Tibial nerve (tissue), 4 donors: ENCODE results near the gene CTU2. TPM values are rescaled to one million over a fixed set of nuclear protein-coding genes. Genes with fewer than 3 reads are reported as not detected.

Source experiments
- DNase-seq, 2 donors: peaks; one replicate each; pipeline ENCODE4 v3.0.0-alpha.2; 2019; ENCODE audit warnings: low spot score in 2 of 2
- H3K27ac ChIP-seq, 4 donors: fragments of 200-600 bp; sonication (generic) in 3 of 4; one replicate each; pipeline ENCODE4 v1.5.1; 2017 to 2019; ENCODE audit warnings: mild to moderate bottlenecking in 1 of 4
- H3K27me3 ChIP-seq, 2 donors: fragments of 200-600 bp; sonication (generic) in 1 of 2; one replicate each; pipeline versions ENCODE4 v1.5.1 to v1.6.0; 2017 to 2019
- H3K36me3 ChIP-seq, 3 donors: fragments of 200-600 bp; sonication (generic); one replicate each; pipeline ENCODE4 v1.5.1; 2018 to 2019
- H3K4me1 ChIP-seq, 4 donors: fragments of 200-600 bp; sonication (generic) in 3 of 4; one replicate each; pipeline ENCODE4 v1.5.1; 2017 to 2019
- H3K4me3 ChIP-seq, 4 donors: fragments of 200-600 bp; sonication (generic) in 3 of 4; one replicate each; pipeline ENCODE4 v1.5.1; 2017 to 2019; ENCODE audit warnings: mild to moderate bottlenecking in 1 of 4, moderate library complexity in 1 of 4
- H3K9me3 ChIP-seq, 4 donors: fragments of 200-600 bp; sonication (generic) in 3 of 4; one replicate each; pipeline ENCODE4 v1.5.1; 2017 to 2019
- EP300 ChIP-seq, 2 donors: sonication (generic); formaldehyde crosslinking; IDR thresholded peaks; one replicate each; pipeline ENCODE4 v1.6.1; 2017; ENCODE audit warnings: antibody characterized with exemption in 2 of 2, mild to moderate bottlenecking in 1 of 2
- POLR2A ChIP-seq, 2 donors: fragments of 450-650 bp; IDR thresholded peaks; one replicate each; pipeline ENCODE4 v1.6.1; 2017; ENCODE audit warnings: antibody characterized with exemption in 2 of 2, mild to moderate bottlenecking in 2 of 2, moderate library complexity in 2 of 2
- WGBS, 2 donors: methylation state at CpG; one replicate each; pipeline ENCODE4 v1.1.5; 2018; 5-methylcytosine and 5-hydroxymethylcytosine counted together
- total RNA-seq, 4 donors: library from RNA; depleted of rRNA; stranded (reverse); fragments of >200 nt; gene quantifications; one replicate each; pipeline ENCODE4 v1.1.0, GENCODE V29; 2016
- TF ChIP-seq, protein P1 (sequence below), 5 experiments: fragments of 200-600 bp in 3 of 5; fragments of 450-650 bp in 2 of 5; sonication (generic) in 3 of 5; IDR thresholded peaks; one replicate each; pipeline ENCODE4 v1.5.1; 2016 to 2019; ENCODE audit warnings: antibody characterized with exemption in 5 of 5, mild to moderate bottlenecking in 3 of 5, moderate library complexity in 2 of 5

Gene CTU2
- total RNA-seq, 4 donors from 2014 or later: 12.3 to 22.5 (median 12.5) TPM

- no peak for DNase-seq
- H3K9me3 ChIP-seq: no peaks in the 10 kb centered on the region
- H3K36me3 ChIP-seq: peaks cover 0 to 86% (median 5%) of the 10 kb centered on the region in 3 donors
- H3K27me3 ChIP-seq: no peaks in the 10 kb centered on the region
- TF ChIP-seq EP300 (IDR thresholded peaks at IDR 0.05) (no peak), POLR2A (IDR thresholded peaks at IDR 0.05) (no peak)
- TF ChIP-seq, protein P1, sequence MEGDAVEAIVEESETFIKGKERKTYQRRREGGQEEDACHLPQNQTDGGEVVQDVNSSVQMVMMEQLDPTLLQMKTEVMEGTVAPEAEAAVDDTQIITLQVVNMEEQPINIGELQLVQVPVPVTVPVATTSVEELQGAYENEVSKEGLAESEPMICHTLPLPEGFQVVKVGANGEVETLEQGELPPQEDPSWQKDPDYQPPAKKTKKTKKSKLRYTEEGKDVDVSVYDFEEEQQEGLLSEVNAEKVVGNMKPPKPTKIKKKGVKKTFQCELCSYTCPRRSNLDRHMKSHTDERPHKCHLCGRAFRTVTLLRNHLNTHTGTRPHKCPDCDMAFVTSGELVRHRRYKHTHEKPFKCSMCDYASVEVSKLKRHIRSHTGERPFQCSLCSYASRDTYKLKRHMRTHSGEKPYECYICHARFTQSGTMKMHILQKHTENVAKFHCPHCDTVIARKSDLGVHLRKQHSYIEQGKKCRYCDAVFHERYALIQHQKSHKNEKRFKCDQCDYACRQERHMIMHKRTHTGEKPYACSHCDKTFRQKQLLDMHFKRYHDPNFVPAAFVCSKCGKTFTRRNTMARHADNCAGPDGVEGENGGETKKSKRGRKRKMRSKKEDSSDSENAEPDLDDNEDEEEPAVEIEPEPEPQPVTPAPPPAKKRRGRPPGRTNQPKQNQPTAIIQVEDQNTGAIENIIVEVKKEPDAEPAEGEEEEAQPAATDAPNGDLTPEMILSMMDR (IDR thresholded peaks at IDR 0.05): no peak
- H3K27ac ChIP-seq: no peak overlapping the region
- H3K4me3 ChIP-seq: no peak overlapping the region
- peaks cover 0 to 9% (median 4%) of the 10 kb centered on the region in 4 donors for H3K4me1 ChIP-seq
- 85 to 91% methylated on average over 21 to 24 of the region's 27 CpGs for whole genome bisulfite sequencing, 2 donors
Observed at GRCh38 chr16:88733630-88734360, 27.5 kb downstream of the CTU2 start.

GRCh38 chr16:88734361-88734728, 28.0 kb downstream of the CTU2 start:
- peaks cover 0 to 9% (median 4%) of the 10 kb centered on the region in 4 donors for H3K4me1 ChIP-seq
- TF ChIP-seq POLR2A (IDR thresholded peaks at IDR 0.05) (no peak), EP300 (IDR thresholded peaks at IDR 0.05) (no peak)
- TF ChIP-seq, protein P1 (IDR thresholded peaks at IDR 0.05): no peak
- no peaks in the 10 kb centered on the region for H3K27me3 ChIP-seq
- 91% methylated on average over 21 to 23 of the region's 23 CpGs for WGBS, 2 donors
- H3K4me3 ChIP-seq: no peak overlapping the region
- H3K36me3 ChIP-seq: peaks cover 0 to 88% (median 5%) of the 10 kb centered on the region in 3 donors
- no peaks in the 10 kb centered on the region for H3K9me3 ChIP-seq
- no peak for DNase-seq
- H3K27ac ChIP-seq: no peak overlapping the region

DNA sequence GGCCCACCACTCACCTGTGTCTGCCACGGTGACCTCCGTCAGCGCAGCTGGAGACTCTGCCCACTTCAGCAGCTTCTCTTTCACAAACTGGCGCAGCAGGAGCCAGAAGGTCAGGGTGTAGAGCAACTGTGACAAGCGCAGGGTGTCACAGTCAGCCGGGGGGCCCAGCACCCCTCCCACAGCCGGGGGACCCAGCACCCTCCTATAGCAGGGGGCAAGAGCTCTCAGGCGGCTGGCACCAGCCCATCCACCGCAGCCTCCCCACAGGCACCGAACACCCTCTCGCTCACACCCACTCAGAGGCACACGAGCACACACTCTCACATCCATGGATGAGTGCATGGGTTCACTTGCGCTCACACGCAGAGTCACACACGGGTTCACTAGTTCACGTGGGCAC, 28.8 kb downstream of the CTU2 start:
- no peak for TF ChIP-seq EP300 (IDR thresholded peaks at IDR 0.05)
- no peak for TF ChIP-seq POLR2A (IDR thresholded peaks at IDR 0.05)
- TF ChIP-seq, protein P1 (IDR thresholded peaks at IDR 0.05): no peak
- Histone ChIP-seq H3K36me3 (peaks cover 0 to 87% (median 5%) of the 10 kb centered on the region in 3 donors), H3K4me3 (no peak overlapping the region), H3K27ac (no peak overlapping the region), H3K27me3 (no peaks in the 10 kb centered on the region), H3K4me1 (peaks cover 0 to 9% (median 4%) of the 10 kb centered on the region in 4 donors), H3K9me3 (no peaks in the 10 kb centered on the region)
- no peak for DNase-seq
- WGBS, 2 donors: 89 to 91% methylated on average over 13 of the region's 16 CpGs

DNA sequence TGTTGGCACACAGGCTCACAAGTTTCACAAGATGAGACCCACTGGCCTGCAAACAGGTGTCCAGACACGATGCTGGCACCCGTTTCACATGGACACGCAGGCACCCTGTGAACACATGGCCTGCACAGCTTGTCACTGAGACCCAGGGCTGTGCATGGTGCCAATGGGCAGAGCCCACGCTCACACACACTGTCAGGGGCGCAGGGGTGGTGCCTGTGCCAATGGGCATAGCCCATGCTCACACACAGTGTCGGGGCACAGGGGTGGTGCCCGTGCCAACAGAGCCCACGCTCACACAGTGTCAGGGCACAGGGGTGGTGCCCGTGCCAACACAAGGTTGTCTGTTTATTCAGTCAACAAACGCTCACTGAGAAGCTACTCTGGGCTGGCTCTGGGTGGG, 29.3 kb downstream of the CTU2 start:
- WGBS, 2 donors: 73 to 78% methylated on average over 8 of the region's 10 CpGs
- no peaks in the 10 kb centered on the region for H3K27me3 ChIP-seq
- TF ChIP-seq EP300 (IDR thresholded peaks at IDR 0.05): no peak
- TF ChIP-seq POLR2A (IDR thresholded peaks at IDR 0.05): no peak
- TF ChIP-seq, protein P1 (IDR thresholded peaks at IDR 0.05): no peak
- peaks cover 0 to 90% (median 5%) of the 10 kb centered on the region in 3 donors for H3K36me3 ChIP-seq
- no peak overlapping the region for H3K27ac ChIP-seq
- peaks cover 0 to 9% (median 4%) of the 10 kb centered on the region in 4 donors for H3K4me1 ChIP-seq
- H3K9me3 ChIP-seq: no peaks in the 10 kb centered on the region
- no peak overlapping the region for H3K4me3 ChIP-seq
- no peak for DNase-seq

- H3K27ac ChIP-seq: no peak overlapping the region
- no peak for DNase-seq
- TF ChIP-seq POLR2A (IDR thresholded peaks at IDR 0.05) (no peak), EP300 (IDR thresholded peaks at IDR 0.05) (no peak)
- TF ChIP-seq, protein P1 (IDR thresholded peaks at IDR 0.05): no peak
- WGBS, 2 donors: 84 to 89% methylated on average over 10 to 16 of the region's 21 CpGs
- H3K9me3 ChIP-seq: no peaks in the 10 kb centered on the region
- H3K36me3 ChIP-seq: peaks cover 0 to 90% (median 5%) of the 10 kb centered on the region in 3 donors
- H3K4me3 ChIP-seq: no peak overlapping the region
- no peaks in the 10 kb centered on the region for H3K27me3 ChIP-seq
- peaks cover 0 to 9% (median 4%) of the 10 kb centered on the region in 4 donors for H3K4me1 ChIP-seq
Observed at GRCh38 chr16:88736088-88736487, 29.8 kb downstream of the CTU2 start.
